Adipocyte (in vitro differentiated cells): ENCODE data around the gene POLE.

Source experiments
- DNase-seq: peaks from one replicate; pipeline ENCODE4 v3.0.0-alpha.2; 2015; ENCODE audit warnings: low read depth
- H3K27me3 ChIP-seq: replicated peaks from 2 replicates; pipeline ENCODE4 v1.7.0; 2013; ENCODE audit warnings: mild to moderate bottlenecking, low read length, moderate library complexity; ENCODE audit not compliant: control insufficient read depth, insufficient read depth
- H3K36me3 ChIP-seq: 2 replicates; pipeline ENCODE4 v1.7.0; 2013; ENCODE audit warnings: low read length, mild to moderate bottlenecking, moderate library complexity; ENCODE audit not compliant: control insufficient read depth, insufficient read depth, severe bottlenecking
- H3K4me1 ChIP-seq: 2 replicates; pipeline ENCODE4 v1.7.0; 2013; ENCODE audit warnings: mild to moderate bottlenecking, low read length, moderate library complexity; ENCODE audit not compliant: control insufficient read depth, insufficient read depth
- H3K4me3 ChIP-seq: 2 replicates; pipeline ENCODE4 v1.7.0; 2013; ENCODE audit warnings: mild to moderate bottlenecking, low read length, moderate library complexity
- H3K9ac ChIP-seq: 2 replicates; pipeline ENCODE4 v1.7.0; 2013; ENCODE audit warnings: mild to moderate bottlenecking, low read length, moderate library complexity
- H3K9me3 ChIP-seq: 2 replicates; pipeline ENCODE4 v1.7.0; 2013; ENCODE audit warnings: mild to moderate bottlenecking, low read length, moderate library complexity; ENCODE audit not compliant: control insufficient read depth

Gene POLE

DNA sequence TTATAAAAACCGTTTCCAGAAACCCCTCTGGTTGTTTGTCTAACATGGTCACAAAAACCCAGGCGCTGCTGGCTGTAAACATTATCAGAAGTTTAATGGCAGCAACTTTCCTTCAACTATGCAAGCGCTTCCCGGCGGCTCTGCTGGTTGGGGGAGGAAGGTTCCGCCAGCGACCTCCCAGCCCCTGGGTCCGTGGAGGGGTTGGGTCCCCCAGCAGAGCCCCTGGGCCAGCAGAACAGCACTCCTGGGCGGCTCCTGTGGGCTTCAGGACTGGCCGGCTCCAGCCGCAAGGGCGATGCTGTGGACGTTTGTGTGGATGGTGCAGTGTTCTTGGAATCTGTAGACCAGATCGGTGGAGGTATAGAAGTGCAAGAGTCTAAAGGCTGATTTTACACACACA lies 102.7 kb downstream of the POLE start:
- no peak for DNase-seq
- Histone ChIP-seq H3K36me3 (peaks cover 6% of the 10 kb centered on the region), H3K9me3 (peaks cover 7% of the 10 kb centered on the region), H3K27me3 (peaks cover 17% of the 10 kb centered on the region), H3K4me1 (no peaks in the 10 kb centered on the region), H3K9ac (no peak overlapping the region), H3K4me3 (no peak overlapping the region)

DNA sequence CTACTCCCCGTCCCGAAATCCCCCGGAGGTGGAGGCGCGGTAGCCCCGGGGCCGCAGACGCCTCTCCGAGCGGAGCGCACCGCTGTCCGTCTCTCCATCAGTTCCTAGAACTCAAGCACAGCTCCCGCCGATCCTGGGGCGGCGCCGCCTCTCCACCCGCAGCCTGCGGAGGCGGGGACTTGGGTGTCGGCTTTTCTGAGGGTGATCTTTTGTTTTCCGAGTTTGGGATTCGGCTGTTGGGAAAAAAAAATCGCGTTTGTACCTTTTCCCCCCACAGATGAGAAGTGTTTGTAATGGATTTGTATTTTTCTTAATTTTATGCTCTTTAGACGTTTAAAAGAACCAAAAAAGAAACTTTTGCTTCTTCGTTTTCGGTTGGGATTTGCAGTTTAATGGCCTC lies 103.4 kb downstream of the POLE start:
- peaks cover 12% of the 10 kb centered on the region for H3K27me3 ChIP-seq
- H3K4me3 ChIP-seq, result no peak overlapping the region
- no peaks in the 10 kb centered on the region for H3K4me1 ChIP-seq
- H3K36me3 ChIP-seq, result peaks cover 8% of the 10 kb centered on the region
- DNase-seq, result no peak
- H3K9me3 ChIP-seq, result peaks cover under 1% of the 10 kb centered on the region
- H3K9ac ChIP-seq, result no peak overlapping the region

DNA sequence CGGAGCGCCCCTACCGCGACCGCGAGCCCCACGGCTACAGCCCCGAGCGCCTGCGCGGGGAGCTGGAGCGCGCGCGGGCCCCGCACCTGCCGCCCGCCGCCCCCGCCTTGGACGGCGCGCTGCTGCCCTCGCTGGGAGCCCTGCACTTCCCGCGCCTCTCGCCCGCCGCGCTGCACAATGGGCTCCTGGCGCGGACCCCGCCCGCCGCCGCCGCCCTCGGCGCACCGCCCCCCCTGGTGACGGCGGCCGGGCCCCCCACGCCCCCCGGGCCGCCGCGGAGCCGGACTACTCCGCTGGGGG lies 103.8 kb downstream of the POLE start:
- H3K27me3 ChIP-seq, result peaks cover 8% of the 10 kb centered on the region

DNA sequence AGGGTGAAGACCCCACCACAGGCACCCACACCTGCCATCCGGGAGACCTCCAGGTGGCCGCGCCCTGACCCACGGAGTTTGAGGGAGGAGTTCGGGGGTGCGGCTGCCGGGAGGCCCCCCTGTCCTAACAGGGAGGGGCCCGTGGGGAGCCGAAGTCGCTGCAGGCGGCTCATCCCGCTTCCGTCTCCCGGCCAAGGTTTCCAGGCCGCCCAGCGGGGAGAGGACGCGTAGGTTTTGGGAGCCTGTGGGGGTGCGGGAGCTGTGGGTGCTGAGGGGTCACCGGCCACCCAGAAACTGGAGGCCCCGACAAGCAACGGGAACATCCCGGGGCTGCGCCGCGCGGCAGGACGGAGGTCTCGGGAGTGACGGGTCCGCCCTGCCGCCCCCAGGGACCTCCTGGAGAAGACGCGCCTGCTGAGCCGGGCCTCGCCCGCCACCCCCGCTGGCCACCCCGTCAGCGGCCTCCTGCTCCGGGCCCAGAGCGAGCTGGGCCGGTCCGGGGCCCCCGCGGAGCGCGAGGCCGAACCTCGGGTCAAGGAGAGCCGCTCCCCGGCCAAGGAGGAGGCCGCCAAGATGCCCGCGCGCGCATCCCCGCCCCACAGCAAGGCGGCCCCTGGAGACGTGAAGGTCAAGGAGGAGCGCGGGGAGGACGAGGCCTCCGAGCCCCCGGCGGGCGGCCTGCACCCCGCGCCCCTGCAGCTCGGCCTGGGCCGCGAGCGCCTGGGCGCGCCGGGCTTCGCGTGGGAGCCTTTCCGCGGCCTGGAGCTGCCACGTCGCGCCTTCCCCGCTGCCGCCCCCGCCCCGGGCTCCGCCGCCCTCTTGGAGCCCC lies 104.3 kb downstream of the POLE start:
- no peak for DNase-seq
- H3K4me3 ChIP-seq, result no peak overlapping the region
- no peaks in the 10 kb centered on the region for H3K9me3 ChIP-seq
- H3K4me1 ChIP-seq, result no peaks in the 10 kb centered on the region
- H3K9ac ChIP-seq, result no peak overlapping the region
- H3K27me3 ChIP-seq, result peaks cover 4% of the 10 kb centered on the region
- peaks cover 8% of the 10 kb centered on the region for H3K36me3 ChIP-seq

More for the DNA sequence above, 103.8 kb downstream of the POLE start:
- H3K36me3 ChIP-seq, result peaks cover 8% of the 10 kb centered on the region
- H3K4me3 ChIP-seq, result no peak overlapping the region
- no peak overlapping the region for H3K9ac ChIP-seq
- H3K4me1 ChIP-seq, result no peaks in the 10 kb centered on the region
- DNase-seq, result no peak
- no peaks in the 10 kb centered on the region for H3K9me3 ChIP-seq

DNA sequence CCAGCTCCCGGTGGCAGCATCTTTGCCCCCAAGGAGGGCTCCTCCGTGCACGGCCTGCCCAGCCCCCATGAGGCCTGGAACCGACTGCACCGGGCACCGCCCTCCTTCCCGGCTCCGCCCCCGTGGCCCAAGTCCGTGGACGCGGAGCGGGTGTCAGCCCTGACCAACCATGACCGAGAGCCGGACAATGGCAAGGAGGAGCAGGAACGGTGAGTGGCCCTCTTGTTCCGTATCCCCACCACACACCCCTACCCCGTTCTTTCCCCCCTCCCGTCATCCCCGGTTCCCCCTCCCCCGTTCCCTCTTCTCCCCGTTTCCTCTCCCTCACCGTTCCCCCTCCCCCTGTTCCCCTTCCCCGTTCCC lies 105.1 kb downstream of the POLE start:
- Histone ChIP-seq H3K4me1 (no peaks in the 10 kb centered on the region), H3K9ac (no peak overlapping the region), H3K27me3 (no peaks in the 10 kb centered on the region), H3K36me3 (peaks cover 8% of the 10 kb centered on the region), H3K4me3 (no peak overlapping the region), H3K9me3 (no peaks in the 10 kb centered on the region)
- DNase-seq, result no peak

DNA sequence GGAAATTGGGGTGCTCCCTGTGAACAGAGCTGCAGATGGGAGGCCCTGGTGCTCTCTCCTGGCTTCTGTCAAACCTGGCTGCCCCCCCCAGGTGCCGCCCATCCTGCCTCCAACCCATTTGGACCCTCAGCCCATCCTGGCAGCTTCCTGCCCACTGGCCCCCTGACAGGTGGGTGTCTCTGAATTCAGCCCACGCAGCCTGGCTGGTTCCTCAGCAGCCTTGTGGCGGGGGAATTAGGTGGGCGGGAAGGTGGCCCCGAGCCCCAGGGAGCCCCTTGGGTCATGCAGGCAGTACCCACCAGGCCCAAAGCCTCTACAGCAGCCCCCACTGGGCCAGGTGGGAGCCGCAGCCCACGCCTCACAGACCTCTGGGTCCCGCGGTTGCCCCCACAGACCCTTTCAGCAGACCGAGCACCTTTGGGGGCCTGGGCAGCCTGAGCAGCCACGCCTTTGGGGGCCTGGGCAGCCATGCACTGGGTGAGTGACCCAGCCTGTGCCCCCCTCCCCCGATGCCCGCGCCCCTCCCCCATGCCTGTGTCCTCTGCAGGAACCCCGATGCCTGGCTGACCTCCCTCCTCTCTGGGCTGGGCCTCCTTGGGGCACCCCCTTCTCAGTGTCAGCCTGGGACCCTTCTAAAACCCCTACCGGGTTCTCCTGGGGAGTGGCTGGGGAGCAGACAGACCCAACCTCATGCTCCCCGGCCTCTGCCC lies 105.6 kb downstream of the POLE start:
- Histone ChIP-seq H3K27me3 (no peaks in the 10 kb centered on the region), H3K9me3 (no peaks in the 10 kb centered on the region), H3K36me3 (peaks cover 8% of the 10 kb centered on the region), H3K9ac (no peak overlapping the region), H3K4me1 (no peaks in the 10 kb centered on the region), H3K4me3 (no peak overlapping the region)
- DNase-seq, result no peak

DNA sequence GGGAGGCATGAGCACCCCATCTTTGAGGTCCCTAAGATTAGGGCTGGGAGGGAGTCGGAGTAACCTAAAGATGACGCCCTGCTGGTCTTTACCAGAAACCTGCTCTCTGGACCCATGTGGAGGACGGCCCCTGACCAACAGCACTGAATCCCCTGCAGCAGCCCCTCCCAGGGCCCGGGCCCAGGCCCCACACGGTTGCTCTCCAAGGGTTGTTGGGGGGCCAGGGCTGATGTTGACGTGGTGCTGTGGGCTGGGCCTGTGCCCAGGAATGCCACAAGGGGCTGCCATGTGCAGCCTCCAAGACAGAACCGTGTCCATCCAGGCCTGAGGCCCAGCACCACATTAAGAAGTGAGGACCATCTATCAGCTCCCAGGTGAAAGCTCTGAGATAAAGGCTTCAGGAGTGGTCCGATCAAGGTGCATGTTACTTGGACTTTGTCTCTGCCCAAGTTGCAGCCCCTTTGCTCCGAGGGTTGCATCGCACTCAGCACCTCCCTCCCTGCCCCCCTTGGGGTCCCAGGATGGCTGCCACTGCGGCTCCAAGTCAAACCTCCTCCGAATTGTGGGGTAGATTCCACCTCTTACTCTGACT lies 106.3 kb downstream of the POLE start:
- DNase-seq, result no peak
- no peak overlapping the region for H3K4me3 ChIP-seq
- H3K9ac ChIP-seq, result no peak overlapping the region
- no peaks in the 10 kb centered on the region for H3K27me3 ChIP-seq
- peaks cover 8% of the 10 kb centered on the region for H3K36me3 ChIP-seq
- H3K4me1 ChIP-seq, result no peaks in the 10 kb centered on the region
- no peaks in the 10 kb centered on the region for H3K9me3 ChIP-seq

DNA sequence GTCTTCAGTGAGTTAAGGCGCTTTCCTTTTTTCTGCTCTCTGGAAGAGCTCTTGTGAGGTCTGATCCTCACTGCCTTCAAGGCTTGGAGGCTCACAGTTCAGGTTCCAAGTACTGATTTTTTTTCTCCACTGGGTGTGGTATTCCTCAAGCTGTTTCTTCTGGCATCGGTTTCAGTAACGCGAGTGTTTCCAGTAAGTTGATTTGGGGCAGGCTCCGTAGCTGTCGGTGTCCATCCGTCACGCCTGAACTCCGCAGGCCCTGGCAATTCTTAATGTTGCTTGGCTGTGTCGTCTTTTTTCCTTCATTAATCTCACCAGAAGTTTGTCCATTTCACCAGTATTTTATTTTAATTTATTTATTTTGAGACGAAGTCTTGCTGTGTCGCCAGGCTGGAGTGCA lies 107.4 kb downstream of the POLE start:
- Histone ChIP-seq H3K36me3 (peaks cover 8% of the 10 kb centered on the region), H3K9me3 (no peaks in the 10 kb centered on the region), H3K27me3 (no peaks in the 10 kb centered on the region), H3K4me3 (no peak overlapping the region), H3K4me1 (no peaks in the 10 kb centered on the region), H3K9ac (no peak overlapping the region)
- no peak for DNase-seq

DNA sequence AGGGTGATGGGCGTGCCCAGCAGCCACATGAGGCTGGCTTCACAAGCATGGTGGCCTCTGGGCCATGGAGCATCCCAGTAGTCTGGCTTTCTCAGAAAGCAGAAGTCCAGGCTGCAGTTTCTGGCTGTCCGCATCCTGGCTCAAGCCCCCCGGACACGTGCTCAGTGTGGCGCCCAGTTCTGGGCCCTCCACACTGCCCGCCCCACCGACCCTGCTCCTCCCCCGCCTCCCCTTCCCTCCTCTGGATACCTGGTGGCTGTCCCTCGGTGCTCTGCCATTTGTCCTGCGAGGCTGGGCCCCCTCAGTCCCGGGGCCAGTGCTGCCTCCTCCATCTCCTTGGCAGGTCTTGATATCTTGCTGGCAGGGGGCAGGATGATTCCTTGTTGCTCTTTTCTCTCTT lies 108.3 kb downstream of the POLE start:
- Histone ChIP-seq H3K9me3 (no peaks in the 10 kb centered on the region), H3K27me3 (no peaks in the 10 kb centered on the region), H3K9ac (no peak overlapping the region), H3K4me3 (no peak overlapping the region), H3K36me3 (peaks cover 8% of the 10 kb centered on the region), H3K4me1 (no peaks in the 10 kb centered on the region)
- DNase-seq, result no peak

DNA sequence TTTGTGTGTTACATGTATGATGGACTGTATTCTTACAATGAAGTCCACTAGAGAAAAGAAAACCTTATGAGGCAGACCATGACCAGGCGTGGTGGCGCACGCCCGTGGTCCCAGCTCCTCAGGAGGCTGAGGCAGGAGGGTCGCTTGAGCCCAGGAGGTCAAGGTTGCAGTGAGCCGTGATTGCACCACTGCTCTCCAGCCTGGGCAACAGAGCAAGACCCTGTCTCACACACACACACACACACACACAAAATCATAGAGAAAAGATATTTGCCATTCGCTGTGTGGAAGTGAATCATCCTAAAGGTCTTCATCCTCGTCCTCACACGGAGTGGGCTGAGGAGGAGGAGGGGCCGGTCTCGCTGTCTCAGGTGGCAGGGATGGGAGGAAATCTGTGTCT lies 109.0 kb downstream of the POLE start:
- H3K4me3 ChIP-seq, result no peak overlapping the region
- H3K27me3 ChIP-seq, result no peaks in the 10 kb centered on the region
- H3K9ac ChIP-seq, result no peak overlapping the region
- no peaks in the 10 kb centered on the region for H3K4me1 ChIP-seq
- no peaks in the 10 kb centered on the region for H3K9me3 ChIP-seq
- no peak for DNase-seq
- peaks cover 8% of the 10 kb centered on the region for H3K36me3 ChIP-seq

DNA sequence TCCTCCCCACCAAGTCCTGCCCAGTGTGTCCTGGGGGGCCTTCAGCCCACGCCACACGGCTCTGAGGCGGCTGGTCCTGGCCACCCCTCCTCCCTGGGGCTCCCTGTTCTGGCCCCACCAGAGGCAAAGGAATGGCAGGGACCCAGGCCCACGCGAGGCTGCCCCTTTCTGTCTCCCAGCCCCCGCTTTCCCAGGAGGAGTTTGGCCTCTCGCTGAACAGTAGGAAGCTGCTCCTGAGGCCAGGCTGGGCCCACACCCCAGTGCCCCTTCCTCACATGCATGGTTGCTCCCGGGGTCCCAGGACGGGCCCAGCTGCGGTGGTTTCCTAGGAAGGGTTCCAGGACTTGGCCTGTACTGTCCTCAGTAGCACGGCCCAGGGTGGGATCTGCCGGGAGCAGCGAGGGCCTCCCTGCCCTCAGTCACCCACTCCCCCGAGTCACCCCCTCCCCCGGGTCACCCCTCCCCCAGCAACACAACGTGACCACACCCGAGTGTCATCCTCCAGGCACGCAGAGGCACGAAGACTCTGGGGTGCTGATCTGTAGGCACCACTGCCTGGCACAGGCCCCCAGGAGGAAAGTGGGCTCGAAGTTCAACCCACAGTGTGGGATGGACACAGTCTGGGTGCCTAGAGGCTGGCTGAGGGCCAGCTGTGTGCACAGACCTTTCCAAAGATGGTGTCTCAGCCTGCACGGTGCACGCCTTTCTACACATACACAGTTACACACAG lies 109.8 kb downstream of the POLE start:
- no peak for DNase-seq
- Histone ChIP-seq H3K4me1 (no peaks in the 10 kb centered on the region), H3K27me3 (no peaks in the 10 kb centered on the region), H3K9me3 (no peaks in the 10 kb centered on the region), H3K36me3 (peaks cover 8% of the 10 kb centered on the region), H3K4me3 (no peak overlapping the region), H3K9ac (no peak overlapping the region)
